AG04450 (cell line): ENCODE results near the gene OR1L1. TPM values are rescaled to one million over a fixed set of nuclear protein-coding genes. Genes with fewer than 3 reads are reported as not detected.

Experiments used
- CTCF ChIA-PET: fragments of 300-600, 350-600 bp; formaldehyde crosslinking; extraction: SDS; loops from one replicate; lab custom pipeline; 2022; ENCODE audit warnings: antibody characterized with exemption, inconsistent platforms; lab: Charles Lee
- POLR2A ChIA-PET: fragments of 350-600 bp; formaldehyde crosslinking; extraction: SDS; loops from one replicate; lab custom pipeline; 2021; ENCODE audit warnings: antibody characterized with exemption, inconsistent platforms; lab: Yijun Ruan, JAX
- DNase-seq: peaks from one replicate; pipeline ENCODE4 v3.0.0-alpha.2; 2011; ENCODE audit warnings: low read depth, low spot score
- H3K27ac ChIP-seq: one replicate; pipeline ENCODE4 v1.5.1; 2012; ENCODE audit warnings: low read depth, low read length, control low read depth
- H3K27me3 ChIP-seq: one replicate; pipeline ENCODE4 v1.6.0; 2012; ENCODE audit warnings: low read length; ENCODE audit not compliant: control insufficient read depth, insufficient read depth
- H3K4me3 ChIP-seq: 2 replicates; pipeline ENCODE4 v1.5.1; 2011; ENCODE audit warnings: mild to moderate bottlenecking, low read depth, low read length, control low read depth
- H3K9me3 ChIP-seq: 2 replicates; pipeline ENCODE4 v1.5.1; 2012; ENCODE audit warnings: low read length; ENCODE audit not compliant: control insufficient read depth, insufficient read depth
- CTCF ChIP-seq: IDR thresholded peaks from 2 replicates; pipeline ENCODE4 v1.5.1; 2011; ENCODE audit warnings: low read depth, low read length, control low read depth, inconsistent platforms
- polyA plus RNA-seq: library from polyadenylated mRNA; depleted of rRNA; stranded (reverse); fragments of >200 nt; gene quantifications from 2 replicates; pipeline ENCODE4 v1.2.3, GENCODE V29; 2011; rRNA removed

OR1L1 gene
- polyA plus RNA-seq, 1 experiment, result not detected

GRCh38 chr9:122657527-122657926, 4.0 kb upstream of the OR1L1 start, which contains the start of gene OR1B1:
Gene OR1B1, minus strand, starts transcription at chr9:122657627.
- H3K9me3 ChIP-seq, result no peaks in the 10 kb centered on the region
- H3K27ac ChIP-seq, result no peak within 1 kb of the TSS
- TF ChIP-seq CTCF, result no peak
- ChIA-PET POLR2A (no interaction called here), CTCF (no interaction called here)
- no peak within 1 kb of the TSS for H3K4me3 ChIP-seq
- no peak for DNase-seq
- no peaks in the 10 kb centered on the region for H3K27me3 ChIP-seq

GRCh38 chr9:122672481-122672880, 11.0 kb downstream of the OR1L1 start:
- CTCF ChIA-PET, result interaction anchor here (1.5 kb wide), 1 partner anchor 174 kb away, joined by 4 read pairs; no protein-coding TSS in a partner anchor
- DNase-seq, result no peak
- Histone ChIP-seq H3K4me3 (no peak overlapping the region), H3K27ac (no peak overlapping the region), H3K9me3 (no peaks in the 10 kb centered on the region), H3K27me3 (no peaks in the 10 kb centered on the region)
- POLR2A ChIA-PET, result no interaction called here
- TF ChIP-seq CTCF, result no peak

- POLR2A ChIA-PET, result no interaction called here
- Histone ChIP-seq H3K9me3 (no peaks in the 10 kb centered on the region), H3K4me3 (no peak overlapping the region), H3K27ac (no peak overlapping the region), H3K27me3 (no peaks in the 10 kb centered on the region)
- CTCF ChIA-PET, result no interaction called here
- DNase-seq, result no peak
- no peak for TF ChIP-seq CTCF
Observed at GRCh38 chr9:122684851-122685250, 23.3 kb downstream of the OR1L1 start.

- H3K27me3 ChIP-seq, result no peaks in the 10 kb centered on the region
- ChIA-PET CTCF (no interaction called here), POLR2A (no interaction called here)
- no peaks in the 10 kb centered on the region for H3K9me3 ChIP-seq
- DNase-seq, result no peak
- no peak overlapping the region for H3K4me3 ChIP-seq
- TF ChIP-seq CTCF, result no peak
- no peak overlapping the region for H3K27ac ChIP-seq
Observed at GRCh38 chr9:122695696-122696095, 34.2 kb downstream of the OR1L1 start.

Other genes starting within 250 kb of the OR1L1 start
- gene OR1J1, start 183.8 kb upstream of the OR1L1 start, polyA plus RNA-seq, result not detected in 2 replicates
- 0.10 TPM in 1 of 2 replicates, not detected in the other for gene OR1J2, start 150.9 kb upstream of the OR1L1 start, polyA plus RNA-seq
- gene OR1J4, start 142.6 kb upstream of the OR1L1 start, polyA plus RNA-seq, result 0.10 and 0.11 TPM in 2 replicates
- not detected in 2 replicates for gene OR1N1, start 134.4 kb upstream of the OR1L1 start, polyA plus RNA-seq
- not detected in 2 replicates for gene OR1N2, start 108.6 kb upstream of the OR1L1 start, polyA plus RNA-seq
- 0.09 TPM in 1 of 2 replicates, not detected in the other for gene OR1L8, start 78.3 kb upstream of the OR1L1 start, polyA plus RNA-seq
- 0.14 and 0.31 TPM in 2 replicates for gene OR1Q1, start 47.0 kb upstream of the OR1L1 start, polyA plus RNA-seq
- not detected in 2 replicates for gene OR1B1, start 4.1 kb upstream of the OR1L1 start, polyA plus RNA-seq
- not detected in 2 replicates for gene OR1L3, start 13.4 kb downstream of the OR1L1 start, polyA plus RNA-seq
- not detected in 2 replicates for gene OR1L4, start 62.3 kb downstream of the OR1L1 start, polyA plus RNA-seq
- not detected in 2 replicates for gene OR1L6, start 80.6 kb downstream of the OR1L1 start, polyA plus RNA-seq
- gene OR5C1, start 127.2 kb downstream of the OR1L1 start, polyA plus RNA-seq, result not detected in 2 replicates
- gene OR1K1, start 138.4 kb downstream of the OR1L1 start, polyA plus RNA-seq, result not detected in 2 replicates
- 15.5 and 18.7 TPM in 2 replicates for gene PDCL, start 166.9 kb downstream of the OR1L1 start, polyA plus RNA-seq
- gene RC3H2, start 243.6 kb downstream of the OR1L1 start, polyA plus RNA-seq, result 41.5 and 47.2 TPM in 2 replicates